IPS-20b (cell line): ENCODE results near the gene KDM2A.

Experiments
- H3K27ac ChIP-seq: one replicate; pipeline ENCODE4 v1.5.1; 2013; ENCODE audit warnings: low read length
- H3K27me3 ChIP-seq: 2 replicates; pipeline ENCODE4 v1.6.1; 2013; ENCODE audit warnings: mild to moderate bottlenecking, low read length, inconsistent platforms; ENCODE audit not compliant: insufficient read depth
- H3K36me3 ChIP-seq: 2 replicates; pipeline ENCODE4 v1.6.1; 2013; ENCODE audit warnings: low read depth, mild to moderate bottlenecking, inconsistent platforms, low read length, moderate library complexity; ENCODE audit not compliant: insufficient read depth
- H3K4me1 ChIP-seq: 2 replicates; pipeline ENCODE4 v1.6.1; 2013; ENCODE audit warnings: mild to moderate bottlenecking, control low read depth, inconsistent platforms, low read length, moderate library complexity; ENCODE audit not compliant: insufficient read depth
- H3K4me3 ChIP-seq: 2 replicates; pipeline ENCODE4 v1.5.1; 2013; ENCODE audit warnings: mild to moderate bottlenecking, low read length, inconsistent platforms
- H3K9ac ChIP-seq: 2 replicates; pipeline ENCODE4 v1.6.1; 2013; ENCODE audit warnings: low read depth, mild to moderate bottlenecking, inconsistent platforms, low read length, moderate library complexity
- H3K9me3 ChIP-seq: 2 replicates; pipeline ENCODE4 v1.6.1; 2013; ENCODE audit warnings: mild to moderate bottlenecking, low read depth, low read length, inconsistent platforms; ENCODE audit not compliant: insufficient read depth

Gene KDM2A

GRCh38 chr11:67272327-67273259 lies 153.5 kb downstream of the KDM2A start:
- Histone ChIP-seq H3K4me1 (peaks cover 23% of the 10 kb centered on the region), H3K9me3 (no peaks in the 10 kb centered on the region), H3K27me3 (no peaks in the 10 kb centered on the region), H3K9ac (no peak overlapping the region), H3K4me3 (no peak overlapping the region), H3K36me3 (peaks cover 30% of the 10 kb centered on the region), H3K27ac (no peak overlapping the region)

DNA sequence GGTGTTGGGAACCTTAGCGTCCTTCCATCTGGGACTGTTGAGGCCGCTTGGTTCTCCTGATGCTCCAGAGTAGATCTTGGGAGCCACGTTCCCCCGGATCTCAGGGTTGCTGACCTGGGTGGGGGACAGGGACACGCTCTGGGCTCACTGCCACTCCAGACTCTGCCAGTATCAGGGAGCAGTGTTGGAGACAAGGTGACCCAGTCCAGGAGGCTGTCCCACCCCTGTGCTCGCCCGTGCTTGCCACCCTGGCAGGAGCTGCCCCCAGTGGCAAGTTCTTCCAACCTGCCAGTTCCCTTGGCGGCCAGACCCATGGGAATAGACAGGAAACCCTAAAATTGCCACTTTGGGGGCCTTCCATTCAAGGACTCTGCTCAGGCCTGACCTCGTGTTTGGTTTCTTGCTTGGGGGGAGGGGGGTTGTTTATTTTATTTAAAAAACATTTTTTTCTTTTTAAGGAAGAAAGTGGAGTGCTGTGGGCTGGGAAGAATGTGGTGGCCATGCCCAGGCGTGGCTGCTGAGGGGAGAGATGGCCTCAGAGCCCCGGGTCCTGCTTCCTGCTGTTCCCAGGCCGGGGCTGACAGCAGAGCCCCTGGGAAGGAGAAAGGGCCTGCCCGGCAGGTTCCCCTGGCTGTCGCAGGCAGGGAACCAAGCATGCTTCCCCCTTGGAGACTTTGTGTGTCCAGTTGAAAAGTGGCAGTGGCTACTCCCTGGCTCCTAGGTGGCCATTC lies 154.4 kb downstream of the KDM2A start:
- Histone ChIP-seq H3K36me3 (peaks cover 23% of the 10 kb centered on the region), H3K4me1 (peaks cover 26% of the 10 kb centered on the region), H3K9me3 (no peaks in the 10 kb centered on the region), H3K27ac (no peak overlapping the region), H3K4me3 (no peak overlapping the region), H3K9ac (no peak overlapping the region), H3K27me3 (no peaks in the 10 kb centered on the region)

- H3K4me3 ChIP-seq, result no peak overlapping the region
- no peak overlapping the region for H3K27ac ChIP-seq
- peaks cover 26% of the 10 kb centered on the region for H3K36me3 ChIP-seq
- no peaks in the 10 kb centered on the region for H3K27me3 ChIP-seq
- peaks cover 21% of the 10 kb centered on the region; the same call in 1 of the 2 replicates for H3K4me1 ChIP-seq
- H3K9ac ChIP-seq, result no peak overlapping the region
- H3K9me3 ChIP-seq, result no peaks in the 10 kb centered on the region
These were observed 155.9 kb downstream of the KDM2A start for GRCh38 chr11:67274768-67275605.

DNA sequence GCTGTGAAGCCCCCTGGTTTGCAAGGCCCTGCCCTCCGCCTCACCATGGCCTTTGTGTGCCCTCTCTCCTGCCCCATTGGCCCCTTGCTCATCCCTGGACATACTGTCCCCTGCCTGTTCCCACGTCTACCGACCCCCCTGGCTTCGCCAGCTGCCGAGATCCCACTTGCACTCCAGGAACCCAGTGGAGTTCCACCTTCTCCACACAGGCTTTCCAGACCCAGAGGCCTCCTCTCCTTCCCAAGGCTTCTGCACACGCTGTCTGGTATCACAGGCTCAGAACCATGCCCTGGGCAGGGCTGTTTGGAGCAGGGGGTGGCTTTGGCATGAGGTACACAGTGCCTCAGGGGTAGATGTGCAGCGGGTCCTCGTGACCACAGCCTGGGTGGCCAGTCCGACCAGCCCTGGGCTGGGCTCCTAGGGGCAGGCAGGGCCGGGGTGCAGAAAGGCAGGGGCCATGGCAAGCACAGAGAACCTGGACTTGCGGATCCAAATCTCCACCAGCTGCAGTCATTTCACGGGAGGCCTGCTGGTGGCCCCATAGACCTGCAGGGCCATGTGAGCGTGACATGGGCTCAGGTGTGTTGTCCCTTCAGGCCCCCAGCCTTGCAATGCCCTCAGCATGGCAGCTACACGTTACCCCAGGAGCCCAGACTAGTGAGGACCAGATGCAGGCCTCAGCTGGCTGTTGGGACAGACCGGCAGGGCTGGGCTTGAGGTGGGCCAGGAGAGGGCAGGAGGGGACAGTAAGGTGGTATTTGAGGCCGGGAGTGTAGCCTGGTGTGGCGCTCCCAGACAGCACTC lies 156.7 kb downstream of the KDM2A start:
- no peak overlapping the region for H3K27ac ChIP-seq
- H3K9me3 ChIP-seq, result no peaks in the 10 kb centered on the region
- H3K36me3 ChIP-seq, result peaks cover 35% of the 10 kb centered on the region
- H3K9ac ChIP-seq, result no peak overlapping the region
- peaks cover 14% of the 10 kb centered on the region; the same call in 1 of the 2 replicates for H3K4me1 ChIP-seq
- H3K27me3 ChIP-seq, result no peaks in the 10 kb centered on the region
- no peak overlapping the region for H3K4me3 ChIP-seq

- H3K27ac ChIP-seq, result peak overlapping the region; percentile 3
- no peaks in the 10 kb centered on the region for H3K27me3 ChIP-seq
- peak overlapping the region; percentile 61; the same call in 1 of the 2 replicates for H3K9ac ChIP-seq
These were observed 157.7 kb downstream of the KDM2A start for GRCh38 chr11:67276781-67277230.

DNA sequence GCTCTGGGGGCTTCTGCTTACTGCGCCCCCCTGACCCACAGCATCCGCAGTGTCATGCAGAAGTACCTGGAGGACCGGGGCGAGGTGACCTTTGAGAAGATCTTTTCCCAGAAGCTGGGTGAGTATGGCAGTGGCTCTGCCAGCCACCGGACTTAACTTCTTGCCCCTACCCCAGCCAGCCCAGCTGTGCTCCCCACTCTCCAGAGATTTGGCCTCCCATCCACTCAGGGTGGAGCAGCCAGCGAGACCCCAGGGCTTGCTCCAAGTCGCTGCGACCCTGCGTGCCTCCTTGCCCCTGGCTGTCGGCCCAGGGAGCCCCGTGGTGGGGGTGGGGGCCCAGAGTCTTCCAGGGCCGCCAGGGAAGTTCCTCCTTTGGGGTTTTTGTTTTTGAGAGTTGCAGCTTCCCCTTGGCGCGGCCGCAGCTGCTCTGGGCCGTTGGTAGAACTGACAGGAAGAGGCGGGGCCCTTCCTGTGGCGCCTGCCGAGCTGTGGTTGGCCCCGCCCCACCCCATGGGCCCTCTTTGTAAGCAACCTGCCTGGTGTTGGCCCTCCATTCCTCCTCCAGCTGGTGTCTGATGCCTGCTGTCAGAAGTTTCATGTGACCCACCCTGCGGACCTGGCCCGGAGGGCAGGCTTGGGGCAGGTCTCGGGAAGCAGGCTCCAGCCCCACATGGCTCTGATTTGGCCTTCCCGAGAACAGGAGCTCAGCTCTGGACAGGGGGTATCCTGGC lies 158.3 kb downstream of the KDM2A start:
- H3K9ac ChIP-seq, result peak overlapping the region; percentile 65; the same call in 1 of the 2 replicates
- peak overlapping the region; percentile 15; the same call in 1 of the 2 replicates for H3K4me3 ChIP-seq
- no peaks in the 10 kb centered on the region for H3K9me3 ChIP-seq
- peaks cover 3% of the 10 kb centered on the region; the same call in 1 of the 2 replicates for H3K4me1 ChIP-seq
- peaks cover 44% of the 10 kb centered on the region for H3K36me3 ChIP-seq
- H3K27ac ChIP-seq, result peak overlapping the region; percentile 88
- H3K27me3 ChIP-seq, result no peaks in the 10 kb centered on the region

More at GRCh38 chr11:67276781-67277230, 157.7 kb downstream of the KDM2A start:
- peaks cover 41% of the 10 kb centered on the region for H3K36me3 ChIP-seq
- H3K4me1 ChIP-seq, result peaks cover 4% of the 10 kb centered on the region; the same call in 1 of the 2 replicates
- no peaks in the 10 kb centered on the region for H3K9me3 ChIP-seq
- no peak overlapping the region; the same call in 1 of the 2 replicates for H3K4me3 ChIP-seq

DNA sequence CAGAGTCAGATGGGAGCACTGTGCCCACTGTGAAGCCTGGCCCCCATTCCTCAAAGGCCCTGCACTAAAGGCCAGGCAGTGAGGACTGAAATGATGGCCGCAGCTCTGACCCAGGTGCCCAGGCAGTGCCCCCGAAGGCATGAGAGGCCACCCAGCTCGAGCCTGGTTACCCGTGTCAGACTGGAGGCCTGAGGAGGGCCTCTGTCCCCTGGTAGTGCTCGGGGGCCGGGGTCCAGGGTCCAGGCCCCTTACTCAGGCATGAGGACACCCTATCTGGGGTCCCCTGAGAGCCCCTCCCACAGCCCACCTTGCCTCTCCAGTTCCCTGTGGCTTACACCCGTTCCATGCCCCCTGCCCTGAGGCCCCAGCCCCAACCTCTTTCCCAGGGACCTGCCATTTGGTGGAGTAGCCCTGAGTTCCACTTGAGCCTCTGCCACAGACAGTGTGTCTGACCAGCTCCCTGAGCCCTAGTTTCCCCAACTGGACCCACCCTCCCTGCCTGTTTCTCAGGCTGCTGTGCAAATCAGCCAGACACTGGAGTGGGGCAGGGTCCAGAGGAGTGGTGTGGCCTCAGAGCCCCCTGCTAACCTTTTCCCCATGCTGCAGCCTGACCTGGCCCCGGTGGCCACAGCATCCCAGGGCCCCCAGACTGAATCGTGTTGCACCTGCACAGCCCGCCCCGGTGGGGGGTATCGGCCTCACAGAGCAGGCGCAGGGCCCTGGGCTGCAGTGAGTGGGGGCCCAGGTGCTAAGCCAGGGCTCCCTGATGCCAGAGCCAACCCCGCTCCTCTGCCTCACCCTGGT lies 159.3 kb downstream of the KDM2A start:
- Histone ChIP-seq H3K9ac (peak overlapping the region; percentile 65; the same call in 1 of the 2 replicates), H3K27ac (peak overlapping the region; percentile 88), H3K27me3 (no peaks in the 10 kb centered on the region), H3K36me3 (peaks cover 52% of the 10 kb centered on the region), H3K4me1 (peaks cover 3% of the 10 kb centered on the region; the same call in 1 of the 2 replicates), H3K4me3 (no peak overlapping the region), H3K9me3 (no peaks in the 10 kb centered on the region)

DNA sequence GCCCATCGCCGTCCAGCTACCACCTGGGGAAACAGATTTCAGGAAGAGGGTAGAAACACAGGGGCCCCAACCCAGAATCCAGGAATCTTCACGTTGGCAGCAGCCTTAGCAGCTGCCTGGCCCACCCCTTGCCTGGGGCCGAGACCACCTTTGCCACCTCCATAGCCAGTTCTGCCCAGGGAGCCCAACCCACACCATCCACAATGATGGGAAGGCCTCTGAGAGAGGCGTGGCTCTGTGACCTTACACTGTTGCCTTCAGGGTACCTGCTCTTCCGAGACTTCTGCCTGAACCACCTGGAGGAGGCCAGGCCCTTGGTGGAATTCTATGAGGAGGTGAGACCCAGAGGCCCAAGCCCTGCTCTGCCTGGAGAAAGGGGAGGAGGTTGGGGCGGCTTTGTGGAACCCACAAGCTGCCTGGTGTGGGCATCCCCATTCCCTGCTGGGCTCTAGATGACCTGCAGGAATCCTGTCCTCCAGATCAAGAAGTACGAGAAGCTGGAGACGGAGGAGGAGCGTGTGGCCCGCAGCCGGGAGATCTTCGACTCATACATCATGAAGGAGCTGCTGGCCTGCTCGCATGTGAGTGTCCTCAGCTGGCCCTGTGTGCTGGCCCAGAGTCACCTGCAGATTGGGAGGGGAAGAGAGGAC lies 160.0 kb downstream of the KDM2A start:
- H3K9me3 ChIP-seq, result no peaks in the 10 kb centered on the region
- no peak overlapping the region for H3K9ac ChIP-seq
- no peak overlapping the region for H3K4me3 ChIP-seq
- H3K27me3 ChIP-seq, result no peaks in the 10 kb centered on the region
- H3K27ac ChIP-seq, result no peak overlapping the region
- peaks cover 3% of the 10 kb centered on the region; the same call in 1 of the 2 replicates for H3K4me1 ChIP-seq
- peaks cover 60% of the 10 kb centered on the region for H3K36me3 ChIP-seq

DNA sequence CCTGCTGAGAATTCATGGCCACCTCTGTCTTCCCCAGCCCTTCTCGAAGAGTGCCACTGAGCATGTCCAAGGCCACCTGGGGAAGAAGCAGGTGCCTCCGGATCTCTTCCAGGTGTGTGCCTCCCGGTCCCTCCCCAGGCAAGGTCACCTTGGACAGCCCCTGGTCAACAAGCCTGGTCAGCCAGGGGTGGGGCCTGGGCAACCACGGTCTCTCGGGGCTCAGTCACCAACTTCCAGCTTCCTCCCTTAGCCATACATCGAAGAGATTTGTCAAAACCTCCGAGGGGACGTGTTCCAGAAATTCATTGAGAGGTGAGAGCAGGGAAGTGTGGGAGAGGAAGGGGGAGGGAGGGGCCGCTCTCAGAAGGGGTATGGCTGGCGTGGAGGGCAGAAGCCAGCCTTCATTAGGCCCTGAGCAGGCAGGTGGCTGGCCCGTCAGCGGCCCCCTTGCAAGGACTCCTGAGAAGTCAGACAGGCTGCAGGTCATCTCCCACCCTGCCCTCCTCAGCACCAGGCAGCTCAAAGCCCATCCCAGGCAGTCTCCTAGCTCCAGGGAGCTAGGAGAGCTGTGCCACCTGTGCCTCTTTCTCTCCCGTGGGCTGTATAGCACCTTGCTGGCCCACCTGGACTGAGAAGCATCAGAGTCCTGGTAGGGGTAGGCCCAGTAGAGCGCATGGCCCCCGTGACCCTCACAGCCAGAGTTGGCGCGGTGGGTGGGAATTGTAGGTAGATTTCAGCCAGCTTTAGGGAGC lies 160.7 kb downstream of the KDM2A start:
- Histone ChIP-seq H3K36me3 (peaks cover 63% of the 10 kb centered on the region), H3K4me1 (peaks cover 3% of the 10 kb centered on the region; the same call in 1 of the 2 replicates), H3K27me3 (no peaks in the 10 kb centered on the region), H3K9ac (no peak overlapping the region), H3K27ac (no peak overlapping the region), H3K4me3 (no peak overlapping the region), H3K9me3 (no peaks in the 10 kb centered on the region)
